Endodermal cell (in vitro differentiated cells): ENCODE measurements around the gene LIPC. TPM values are rescaled to one million over a fixed set of nuclear protein-coding genes. Genes with fewer than 3 reads are reported as not detected.

Experiments used
- DNase-seq: peaks from one replicate; pipeline ENCODE4 v3.0.0-alpha.2; 2017
- H3K27ac ChIP-seq: 2 replicates; pipeline ENCODE4 v1.5.1; 2013; ENCODE audit warnings: mild to moderate bottlenecking, low read depth, low read length, moderate library complexity
- H3K27me3 ChIP-seq: 2 replicates; pipeline ENCODE4 v1.6.1; 2013; ENCODE audit warnings: mild to moderate bottlenecking, low read length, moderate library complexity; ENCODE audit not compliant: insufficient read depth, control insufficient read depth, poor library complexity, severe bottlenecking
- H3K36me3 ChIP-seq: 2 replicates; pipeline ENCODE4 v1.7.0; 2013; ENCODE audit warnings: mild to moderate bottlenecking, low read length, moderate library complexity; ENCODE audit not compliant: control insufficient read depth, insufficient read depth
- H3K4me1 ChIP-seq: one replicate; pipeline ENCODE4 v1.7.0; 2013; ENCODE audit warnings: low read length; ENCODE audit not compliant: control insufficient read depth, insufficient read depth
- H3K4me3 ChIP-seq: 2 replicates; pipeline ENCODE4 v1.5.1; 2013; ENCODE audit warnings: mild to moderate bottlenecking, low read length, moderate library complexity
- H3K9ac ChIP-seq: 2 replicates; pipeline ENCODE4 v1.6.1; 2013; ENCODE audit warnings: mild to moderate bottlenecking, low read length, moderate library complexity; ENCODE audit not compliant: poor library complexity, severe bottlenecking; ENCODE audit errors: extremely low read depth
- H3K9me3 ChIP-seq: 2 replicates; pipeline ENCODE4 v1.6.1; 2013; ENCODE audit warnings: mild to moderate bottlenecking, low read length, moderate library complexity; ENCODE audit not compliant: control insufficient read depth
- H3K27ac Mint-ChIP-seq: 2 replicates; pipeline ENCODE4 v1.8.0; 2020; ENCODE audit warnings: mixed read lengths
- H3K27me3 Mint-ChIP-seq: 2 replicates; pipeline ENCODE4 v1.8.0; 2021; ENCODE audit warnings: mild to moderate bottlenecking, mixed read lengths; ENCODE audit not compliant: insufficient read depth
- H3K36me3 Mint-ChIP-seq: 2 replicates; pipeline ENCODE4 v1.8.0; 2020; ENCODE audit warnings: low read depth, mixed read lengths
- H3K4me1 Mint-ChIP-seq: 2 replicates; pipeline ENCODE4 v1.8.0; 2020; ENCODE audit warnings: mixed read lengths
- H3K4me3 Mint-ChIP-seq: 2 replicates; pipeline ENCODE4 v1.8.0; 2020; ENCODE audit warnings: mild to moderate bottlenecking, moderate library complexity, mixed read lengths
- H3K9me3 Mint-ChIP-seq: 2 replicates; pipeline ENCODE4 v1.8.0; 2020; ENCODE audit warnings: mild to moderate bottlenecking, mixed read lengths
- whole genome bisulfite sequencing, 2 experiments: methylation state at CpG; one replicate each; pipeline versions ENCODE4 v1.1.5 to v1.1.7; 2013; ENCODE audit warnings: missing lambda C conversion rate in 2 of 2, mixed read lengths in 1 of 2; ENCODE audit not compliant: insufficient coverage in 1 of 2, insufficient read length in 1 of 2; 5-methylcytosine and 5-hydroxymethylcytosine counted together
- total RNA-seq, 2 donors: library from RNA; stranded (reverse); fragmentation: NEBNext Ultra II Directional in 1 of 2; extraction: Animal tissue kit (Norgen Biotek cat#: 25700) in 1 of 2; gene quantifications; 2 replicates in 1 of 2; 3 replicates in 1 of 2; pipeline ENCODE4 v1.2.1, GENCODE V29; 2021
- TF ChIP-seq, protein P1 (sequence below): fragments of 200-600 bp; sonication (generic); conservative IDR thresholded peaks from 2 replicates; pipeline ENCODE4 v1.5.0; 2021; ENCODE audit warnings: antibody characterized with exemption, mild to moderate bottlenecking

The LIPC gene
- total RNA-seq, 2 donors from 2014 or later = not detected

DNA sequence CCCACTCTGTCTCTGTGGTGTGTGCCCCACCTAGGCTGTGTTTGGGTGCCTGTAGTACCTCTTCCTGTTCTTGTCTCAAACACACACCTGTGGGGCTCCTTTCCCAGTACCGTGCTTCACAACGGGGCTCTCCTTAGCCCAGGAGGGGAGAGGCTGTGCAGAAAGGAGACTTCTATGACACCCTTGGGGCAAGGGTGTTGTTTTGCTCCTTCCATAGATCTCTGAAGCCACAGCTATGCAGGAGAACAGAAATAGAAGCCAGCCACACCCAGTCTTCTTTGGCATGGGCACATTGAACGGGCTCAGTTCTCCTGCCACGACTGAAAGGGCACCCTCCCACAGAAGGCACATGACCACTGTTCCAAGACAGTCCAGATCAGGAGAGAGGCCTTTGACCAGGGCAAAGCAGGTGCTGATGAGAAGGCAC is 74.3 kb downstream of the LIPC start:
- H3K9me3 ChIP-seq = no peaks in the 10 kb centered on the region

DNA sequence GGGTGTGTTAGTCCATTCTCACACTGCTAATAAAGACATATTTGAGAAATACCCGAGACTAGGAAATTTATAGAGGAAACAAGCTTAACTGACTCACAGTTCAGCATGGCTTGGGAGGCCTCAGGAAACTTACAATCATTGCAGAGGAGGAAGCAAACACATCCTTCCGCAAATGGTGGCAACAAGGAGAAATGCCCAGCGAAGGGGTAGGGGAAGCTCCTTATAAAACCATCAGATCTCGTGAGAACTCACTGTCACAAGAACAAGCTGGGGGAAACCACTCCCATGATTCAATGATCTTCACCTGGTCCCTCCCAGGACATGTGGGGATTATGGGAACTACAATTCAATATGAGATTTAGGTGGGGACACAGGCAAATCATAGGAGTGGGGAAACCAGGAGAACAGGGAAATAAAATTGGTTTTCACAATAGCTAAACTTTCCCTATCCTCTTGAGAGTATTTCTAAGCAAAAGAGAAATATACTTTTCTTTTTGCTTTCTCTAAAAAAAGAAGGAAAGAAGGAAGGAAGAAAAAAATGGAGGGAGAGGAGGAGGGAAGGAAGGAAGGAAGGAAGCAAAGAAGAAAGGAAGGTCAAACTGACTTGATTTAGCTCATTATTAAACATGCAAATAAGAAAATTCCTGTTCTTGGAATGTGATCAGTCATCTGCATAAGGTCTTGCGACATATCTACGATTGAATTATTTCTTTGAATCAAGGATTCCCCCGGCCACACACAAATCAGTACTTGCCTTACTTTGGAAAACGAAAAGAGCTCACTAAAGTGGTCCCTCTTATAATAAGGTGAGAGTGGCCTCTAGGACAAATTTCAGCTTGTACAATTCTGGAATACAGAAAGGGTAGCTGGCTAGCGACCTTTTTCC is 75.2 kb downstream of the LIPC start:
- TF ChIP-seq, protein P1, sequence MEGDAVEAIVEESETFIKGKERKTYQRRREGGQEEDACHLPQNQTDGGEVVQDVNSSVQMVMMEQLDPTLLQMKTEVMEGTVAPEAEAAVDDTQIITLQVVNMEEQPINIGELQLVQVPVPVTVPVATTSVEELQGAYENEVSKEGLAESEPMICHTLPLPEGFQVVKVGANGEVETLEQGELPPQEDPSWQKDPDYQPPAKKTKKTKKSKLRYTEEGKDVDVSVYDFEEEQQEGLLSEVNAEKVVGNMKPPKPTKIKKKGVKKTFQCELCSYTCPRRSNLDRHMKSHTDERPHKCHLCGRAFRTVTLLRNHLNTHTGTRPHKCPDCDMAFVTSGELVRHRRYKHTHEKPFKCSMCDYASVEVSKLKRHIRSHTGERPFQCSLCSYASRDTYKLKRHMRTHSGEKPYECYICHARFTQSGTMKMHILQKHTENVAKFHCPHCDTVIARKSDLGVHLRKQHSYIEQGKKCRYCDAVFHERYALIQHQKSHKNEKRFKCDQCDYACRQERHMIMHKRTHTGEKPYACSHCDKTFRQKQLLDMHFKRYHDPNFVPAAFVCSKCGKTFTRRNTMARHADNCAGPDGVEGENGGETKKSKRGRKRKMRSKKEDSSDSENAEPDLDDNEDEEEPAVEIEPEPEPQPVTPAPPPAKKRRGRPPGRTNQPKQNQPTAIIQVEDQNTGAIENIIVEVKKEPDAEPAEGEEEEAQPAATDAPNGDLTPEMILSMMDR = no peak
- peaks cover 2% of the 10 kb centered on the region for H3K27me3 Mint-ChIP-seq
- Histone ChIP-seq H3K9me3 (no peaks in the 10 kb centered on the region), H3K36me3 (no peaks in the 10 kb centered on the region), H3K27ac (no peak overlapping the region), H3K27me3 (no peaks in the 10 kb centered on the region), H3K4me3 (no peak overlapping the region), H3K9ac (no peak overlapping the region), H3K4me1 (no peaks in the 10 kb centered on the region)
- H3K4me1 Mint-ChIP-seq = no peaks in the 10 kb centered on the region
- no peak overlapping the region for H3K4me3 Mint-ChIP-seq
- no peak for DNase-seq
- H3K9me3 Mint-ChIP-seq = no peaks in the 10 kb centered on the region
- H3K36me3 Mint-ChIP-seq = no peaks in the 10 kb centered on the region
- WGBS, 2 experiments = 92 to 98% methylated on average over 6 to 9 of the region's 9 CpGs
- no peak overlapping the region for H3K27ac Mint-ChIP-seq

More for the DNA sequence above, 74.3 kb downstream of the LIPC start:
- WGBS, 2 experiments = 93 to 100% methylated on average over 3 to 4 of the region's 4 CpGs
- TF ChIP-seq, protein P1 = no peak
- DNase-seq = no peak
- H3K4me3 Mint-ChIP-seq = no peak overlapping the region
- H3K36me3 ChIP-seq = no peaks in the 10 kb centered on the region
- no peaks in the 10 kb centered on the region for H3K27me3 ChIP-seq
- H3K9me3 Mint-ChIP-seq = no peaks in the 10 kb centered on the region
- H3K4me3 ChIP-seq = no peak overlapping the region
- no peak overlapping the region for H3K27ac Mint-ChIP-seq
- no peaks in the 10 kb centered on the region for H3K4me1 ChIP-seq
- H3K27me3 Mint-ChIP-seq = peaks cover 2% of the 10 kb centered on the region
- no peak overlapping the region for H3K27ac ChIP-seq
- H3K9ac ChIP-seq = no peak overlapping the region
- H3K4me1 Mint-ChIP-seq = no peaks in the 10 kb centered on the region
- no peaks in the 10 kb centered on the region for H3K36me3 Mint-ChIP-seq

DNA sequence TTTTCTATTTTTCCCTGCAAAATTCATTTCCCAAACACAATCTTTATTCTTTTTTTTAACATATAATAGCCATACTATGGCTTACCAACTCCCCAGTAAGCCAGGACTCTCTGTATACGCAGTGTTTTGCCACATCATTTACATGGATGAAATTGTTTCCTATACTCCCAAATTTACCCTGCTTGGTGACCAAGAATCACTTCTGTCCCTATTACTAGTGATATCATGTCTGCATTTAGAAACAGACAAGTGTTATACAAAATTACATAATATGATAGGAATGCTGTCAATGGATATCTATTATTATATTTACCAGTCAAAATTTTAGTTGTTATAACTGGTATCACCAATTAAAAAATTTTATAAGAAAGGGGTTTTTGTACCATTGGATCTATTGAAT is 77.8 kb downstream of the LIPC start:
- DNase-seq = no peak
- no peaks in the 10 kb centered on the region for H3K9me3 Mint-ChIP-seq
- no peak overlapping the region for H3K9ac ChIP-seq
- no peak overlapping the region for H3K27ac ChIP-seq
- H3K4me1 ChIP-seq = no peaks in the 10 kb centered on the region
- H3K27me3 ChIP-seq = no peaks in the 10 kb centered on the region
- H3K4me3 ChIP-seq = no peak overlapping the region
- H3K36me3 ChIP-seq = no peaks in the 10 kb centered on the region
- TF ChIP-seq, protein P1 = no peak
- peaks cover 3% of the 10 kb centered on the region for H3K9me3 ChIP-seq
- no peak overlapping the region for H3K4me3 Mint-ChIP-seq
- H3K27ac Mint-ChIP-seq = no peak overlapping the region
- H3K36me3 Mint-ChIP-seq = no peaks in the 10 kb centered on the region
- H3K4me1 Mint-ChIP-seq = no peaks in the 10 kb centered on the region
- H3K27me3 Mint-ChIP-seq = peaks cover 2% of the 10 kb centered on the region
- 94% methylated on average over 1 of the region's 1 CpG; no CpG with 5 or more reads in 1 of the 2 experiments for WGBS, 2 experiments
